GM12878 (cell line): ENCODE measurements around the gene SLIRP. TPM values are rescaled to one million over a fixed set of nuclear protein-coding genes. Genes with fewer than 3 reads are reported as not detected.

Source experiments
- BACH1 ChIP-seq: fragments of 450-650 bp; IDR thresholded peaks from 2 replicates; pipeline ENCODE4 v1.6.1; 2017; ENCODE audit warnings: mild to moderate bottlenecking, borderline replicate concordance
- BMI1 ChIP-seq: fragments of 450-650 bp; IDR thresholded peaks from 2 replicates; pipeline ENCODE4 v1.6.1; 2016; ENCODE audit warnings: mild to moderate bottlenecking, moderate library complexity, borderline replicate concordance
- CEBPB ChIP-seq, 2 experiments: fragments of 150-350 bp in 1 of 2; IDR thresholded peaks; 2 replicates each; pipeline ENCODE4 v1.6.1; 2012 to 2014; ENCODE audit warnings: low read depth in 2 of 2, low read length in 2 of 2, borderline replicate concordance in 1 of 2, inconsistent platforms in 1 of 2
- KDM1A ChIP-seq: fragments of 200-600 bp; sonication (generic); IDR thresholded peaks from 2 replicates; pipeline ENCODE4 v1.6.1; 2016; ENCODE audit warnings: borderline replicate concordance
- POLR2AphosphoS2 ChIP-seq: IDR thresholded peaks from 2 replicates; pipeline ENCODE4 v1.6.1; 2011; ENCODE audit warnings: low read depth, mild to moderate bottlenecking, low read length, improper control_type of control experiment, moderate library complexity
- TBL1XR1 ChIP-seq: IDR thresholded peaks from 2 replicates; pipeline ENCODE4 v1.6.1; 2012; ENCODE audit warnings: low read depth, low read length, improper control_type of control experiment
- ZNF207 ChIP-seq: fragments of 450-650 bp; IDR thresholded peaks from 2 replicates; pipeline ENCODE4 v1.6.1; 2014; ENCODE audit warnings: antibody characterized with exemption, mild to moderate bottlenecking, borderline replicate concordance
- ZNF384 ChIP-seq: IDR thresholded peaks from 2 replicates; pipeline ENCODE4 v1.6.1; 2012; ENCODE audit warnings: low read depth, mild to moderate bottlenecking, low read length, improper control_type of control experiment, borderline replicate concordance
- ZSCAN29 ChIP-seq: fragments of 450-650 bp; IDR thresholded peaks from 2 replicates; pipeline ENCODE4 v1.6.1; 2017; ENCODE audit warnings: mild to moderate bottlenecking, moderate library complexity
- polyA plus RNA-seq, 11 experiments: library from polyadenylated mRNA; depleted of rRNA in 4 of 11; unstranded in 6 of 11; stranded (reverse) in 5 of 11; fragments of >200 nt; fragmentation: Nextera tagmentation in 4 of 11; fragmentation: Illumina TruSeq in 1 of 11; extraction: Ambion mirVana in 4 of 11; extraction: Trizol in 1 of 11; gene quantifications; 1 replicate in 1 of 11; 2 replicates in 10 of 11; pipeline versions ENCODE4 v1.2.1 to v1.2.3, GENCODE V29; 2011 to 2016; ENCODE audit warnings: inconsistent platforms in 2 of 11, missing spikeins in 2 of 11, low read depth in 1 of 11
- total RNA-seq, 4 experiments: library from RNA; depleted of rRNA in 3 of 4; stranded (reverse); fragments of >200 nt in 3 of 4; fragmentation: Illumina TruSeq in 1 of 4; extraction: Trizol in 1 of 4; gene quantifications; 2 replicates each; pipeline versions ENCODE4 v1.2.1 to v1.2.3, GENCODE V29; 2013 to 2021
- TF ChIP-seq, protein P1 (sequence below): IDR thresholded peaks from 2 replicates; pipeline ENCODE4 v1.6.1; 2012; ENCODE audit warnings: improper control_type of control experiment, low read depth, low read length; ENCODE audit not compliant: insufficient replicate concordance
- TF ChIP-seq, protein P2 (sequence below): fragments of 450-650 bp; formaldehyde crosslinking; IDR thresholded peaks from 2 replicates; pipeline ENCODE4 v1.4.0; 2022; ENCODE audit warnings: mild to moderate bottlenecking, moderate library complexity
- TF ChIP-seq, protein P3 (sequence below): fragments of 450-650 bp; IDR thresholded peaks from 2 replicates; pipeline ENCODE4 v1.6.1; 2017; ENCODE audit warnings: mild to moderate bottlenecking, moderate library complexity
- TF ChIP-seq, protein P4 (sequence below), 3 experiments: IDR thresholded peaks in 2 of 3; conservative IDR thresholded peaks in 1 of 3; 2 replicates each; pipeline ENCODE4 v1.5.1; 2011; ENCODE audit warnings: low read depth in 3 of 3, low read length in 3 of 3, mild to moderate bottlenecking in 3 of 3, control low read depth in 2 of 3, moderate library complexity in 2 of 3, inconsistent platforms in 1 of 3, mixed read lengths in 1 of 3; ENCODE audit not compliant: control insufficient read depth in 2 of 3, insufficient read depth in 1 of 3; ENCODE audit errors: extremely low read depth in 1 of 3

SLIRP gene
- total and polyA plus RNA-seq, 10 of the 15 experiments (the other 5 are each of a cell fraction or from before 2014, with no cell fraction given), result 196 to 1,510 (median 596) TPM

DNA sequence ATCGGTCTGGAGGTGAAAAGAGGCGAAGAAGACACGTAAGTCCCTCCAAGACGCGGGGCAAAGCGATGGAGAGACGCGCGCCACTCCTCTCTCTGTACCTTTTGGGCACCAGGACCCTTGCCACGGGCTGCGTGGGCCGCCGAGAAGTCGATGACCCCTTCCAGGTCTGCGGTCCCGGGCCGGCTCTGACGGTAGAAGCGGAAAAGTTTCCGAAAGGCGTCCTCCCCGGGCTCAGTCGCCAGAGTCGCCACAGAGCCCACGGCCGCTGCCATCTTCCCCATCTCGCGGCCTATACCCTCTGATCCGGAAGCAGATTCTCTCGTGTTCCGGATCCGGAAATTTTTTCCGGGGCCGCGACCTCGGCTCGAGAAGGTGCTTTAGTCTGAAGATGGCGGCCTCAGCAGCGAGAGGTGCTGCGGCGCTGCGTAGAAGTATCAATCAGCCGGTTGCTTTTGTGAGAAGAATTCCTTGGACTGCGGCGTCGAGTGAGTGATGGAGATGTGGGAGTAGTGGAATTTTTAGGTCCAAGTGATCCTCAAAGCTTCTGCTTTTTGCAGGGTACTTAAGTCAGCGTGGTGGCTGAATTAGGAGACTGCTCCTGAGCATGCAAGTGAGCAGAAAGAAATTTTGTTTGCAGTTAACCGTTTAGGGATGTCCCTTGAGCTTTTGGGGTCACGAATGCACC, at the start of gene SLIRP, which contains the start of gene ALKBH1 (continued):
- TF ChIP-seq CEBPB (IDR thresholded peaks at IDR 0.05; ENCODE audit: borderline replicate concordance in 1 of 2, low read depth in 2 of 2, low read length in 2 of 2) (no peak), BACH1 (0 out of 2 replicates have a peak, but pooled peaks have one; percentile 16), BMI1 (no peak), ZSCAN29 (no peak), POLR2AphosphoS2 (peak; percentile 91), TBL1XR1 (peak; percentile 97), KDM1A (no peak), ZNF207 (peak; percentile 36; the same call in 1 of the 2 replicates), ZNF384 (no peak; the same call in 1 of the 2 replicates)
- TF ChIP-seq, protein P1, sequence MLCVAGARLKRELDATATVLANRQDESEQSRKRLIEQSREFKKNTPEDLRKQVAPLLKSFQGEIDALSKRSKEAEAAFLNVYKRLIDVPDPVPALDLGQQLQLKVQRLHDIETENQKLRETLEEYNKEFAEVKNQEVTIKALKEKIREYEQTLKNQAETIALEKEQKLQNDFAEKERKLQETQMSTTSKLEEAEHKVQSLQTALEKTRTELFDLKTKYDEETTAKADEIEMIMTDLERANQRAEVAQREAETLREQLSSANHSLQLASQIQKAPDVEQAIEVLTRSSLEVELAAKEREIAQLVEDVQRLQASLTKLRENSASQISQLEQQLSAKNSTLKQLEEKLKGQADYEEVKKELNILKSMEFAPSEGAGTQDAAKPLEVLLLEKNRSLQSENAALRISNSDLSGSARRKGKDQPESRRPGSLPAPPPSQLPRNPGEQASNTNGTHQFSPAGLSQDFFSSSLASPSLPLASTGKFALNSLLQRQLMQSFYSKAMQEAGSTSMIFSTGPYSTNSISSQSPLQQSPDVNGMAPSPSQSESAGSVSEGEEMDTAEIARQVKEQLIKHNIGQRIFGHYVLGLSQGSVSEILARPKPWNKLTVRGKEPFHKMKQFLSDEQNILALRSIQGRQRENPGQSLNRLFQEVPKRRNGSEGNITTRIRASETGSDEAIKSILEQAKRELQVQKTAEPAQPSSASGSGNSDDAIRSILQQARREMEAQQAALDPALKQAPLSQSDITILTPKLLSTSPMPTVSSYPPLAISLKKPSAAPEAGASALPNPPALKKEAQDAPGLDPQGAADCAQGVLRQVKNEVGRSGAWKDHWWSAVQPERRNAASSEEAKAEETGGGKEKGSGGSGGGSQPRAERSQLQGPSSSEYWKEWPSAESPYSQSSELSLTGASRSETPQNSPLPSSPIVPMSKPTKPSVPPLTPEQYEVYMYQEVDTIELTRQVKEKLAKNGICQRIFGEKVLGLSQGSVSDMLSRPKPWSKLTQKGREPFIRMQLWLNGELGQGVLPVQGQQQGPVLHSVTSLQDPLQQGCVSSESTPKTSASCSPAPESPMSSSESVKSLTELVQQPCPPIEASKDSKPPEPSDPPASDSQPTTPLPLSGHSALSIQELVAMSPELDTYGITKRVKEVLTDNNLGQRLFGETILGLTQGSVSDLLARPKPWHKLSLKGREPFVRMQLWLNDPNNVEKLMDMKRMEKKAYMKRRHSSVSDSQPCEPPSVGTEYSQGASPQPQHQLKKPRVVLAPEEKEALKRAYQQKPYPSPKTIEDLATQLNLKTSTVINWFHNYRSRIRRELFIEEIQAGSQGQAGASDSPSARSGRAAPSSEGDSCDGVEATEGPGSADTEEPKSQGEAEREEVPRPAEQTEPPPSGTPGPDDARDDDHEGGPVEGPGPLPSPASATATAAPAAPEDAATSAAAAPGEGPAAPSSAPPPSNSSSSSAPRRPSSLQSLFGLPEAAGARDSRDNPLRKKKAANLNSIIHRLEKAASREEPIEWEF, result no peak
- TF ChIP-seq, protein P2, sequence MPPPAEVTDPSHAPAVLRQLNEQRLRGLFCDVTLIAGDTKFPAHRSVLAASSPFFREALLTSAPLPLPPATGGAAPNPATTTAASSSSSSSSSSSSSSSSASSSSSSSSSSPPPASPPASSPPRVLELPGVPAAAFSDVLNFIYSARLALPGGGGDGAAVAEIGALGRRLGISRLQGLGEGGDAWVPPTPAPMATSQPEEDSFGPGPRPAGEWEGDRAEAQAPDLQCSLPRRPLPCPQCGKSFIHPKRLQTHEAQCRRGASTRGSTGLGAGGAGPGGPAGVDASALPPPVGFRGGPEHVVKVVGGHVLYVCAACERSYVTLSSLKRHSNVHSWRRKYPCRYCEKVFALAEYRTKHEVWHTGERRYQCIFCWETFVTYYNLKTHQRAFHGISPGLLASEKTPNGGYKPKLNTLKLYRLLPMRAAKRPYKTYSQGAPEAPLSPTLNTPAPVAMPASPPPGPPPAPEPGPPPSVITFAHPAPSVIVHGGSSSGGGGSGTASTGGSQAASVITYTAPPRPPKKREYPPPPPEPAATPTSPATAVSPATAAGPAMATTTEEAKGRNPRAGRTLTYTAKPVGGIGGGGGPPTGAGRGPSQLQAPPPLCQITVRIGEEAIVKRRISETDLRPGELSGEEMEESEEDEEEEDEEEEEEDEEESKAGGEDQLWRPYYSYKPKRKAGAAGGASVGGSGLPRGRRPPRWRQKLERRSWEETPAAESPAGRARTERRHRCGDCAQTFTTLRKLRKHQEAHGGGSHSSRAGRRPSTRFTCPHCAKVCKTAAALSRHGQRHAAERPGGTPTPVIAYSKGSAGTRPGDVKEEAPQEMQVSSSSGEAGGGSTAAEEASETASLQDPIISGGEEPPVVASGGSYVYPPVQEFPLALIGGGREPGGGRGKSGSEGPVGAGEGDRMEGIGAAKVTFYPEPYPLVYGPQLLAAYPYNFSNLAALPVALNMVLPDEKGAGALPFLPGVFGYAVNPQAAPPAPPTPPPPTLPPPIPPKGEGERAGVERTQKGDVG, result no peak
- TF ChIP-seq, protein P3, sequence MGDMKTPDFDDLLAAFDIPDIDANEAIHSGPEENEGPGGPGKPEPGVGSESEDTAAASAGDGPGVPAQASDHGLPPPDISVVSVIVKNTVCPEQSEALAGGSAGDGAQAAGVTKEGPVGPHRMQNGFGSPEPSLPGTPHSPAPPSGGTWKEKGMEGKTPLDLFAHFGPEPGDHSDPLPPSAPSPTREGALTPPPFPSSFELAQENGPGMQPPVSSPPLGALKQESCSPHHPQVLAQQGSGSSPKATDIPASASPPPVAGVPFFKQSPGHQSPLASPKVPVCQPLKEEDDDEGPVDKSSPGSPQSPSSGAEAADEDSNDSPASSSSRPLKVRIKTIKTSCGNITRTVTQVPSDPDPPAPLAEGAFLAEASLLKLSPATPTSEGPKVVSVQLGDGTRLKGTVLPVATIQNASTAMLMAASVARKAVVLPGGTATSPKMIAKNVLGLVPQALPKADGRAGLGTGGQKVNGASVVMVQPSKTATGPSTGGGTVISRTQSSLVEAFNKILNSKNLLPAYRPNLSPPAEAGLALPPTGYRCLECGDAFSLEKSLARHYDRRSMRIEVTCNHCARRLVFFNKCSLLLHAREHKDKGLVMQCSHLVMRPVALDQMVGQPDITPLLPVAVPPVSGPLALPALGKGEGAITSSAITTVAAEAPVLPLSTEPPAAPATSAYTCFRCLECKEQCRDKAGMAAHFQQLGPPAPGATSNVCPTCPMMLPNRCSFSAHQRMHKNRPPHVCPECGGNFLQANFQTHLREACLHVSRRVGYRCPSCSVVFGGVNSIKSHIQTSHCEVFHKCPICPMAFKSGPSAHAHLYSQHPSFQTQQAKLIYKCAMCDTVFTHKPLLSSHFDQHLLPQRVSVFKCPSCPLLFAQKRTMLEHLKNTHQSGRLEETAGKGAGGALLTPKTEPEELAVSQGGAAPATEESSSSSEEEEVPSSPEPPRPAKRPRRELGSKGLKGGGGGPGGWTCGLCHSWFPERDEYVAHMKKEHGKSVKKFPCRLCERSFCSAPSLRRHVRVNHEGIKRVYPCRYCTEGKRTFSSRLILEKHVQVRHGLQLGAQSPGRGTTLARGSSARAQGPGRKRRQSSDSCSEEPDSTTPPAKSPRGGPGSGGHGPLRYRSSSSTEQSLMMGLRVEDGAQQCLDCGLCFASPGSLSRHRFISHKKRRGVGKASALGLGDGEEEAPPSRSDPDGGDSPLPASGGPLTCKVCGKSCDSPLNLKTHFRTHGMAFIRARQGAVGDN, result peak; percentile 74
- TF ChIP-seq, protein P4, sequence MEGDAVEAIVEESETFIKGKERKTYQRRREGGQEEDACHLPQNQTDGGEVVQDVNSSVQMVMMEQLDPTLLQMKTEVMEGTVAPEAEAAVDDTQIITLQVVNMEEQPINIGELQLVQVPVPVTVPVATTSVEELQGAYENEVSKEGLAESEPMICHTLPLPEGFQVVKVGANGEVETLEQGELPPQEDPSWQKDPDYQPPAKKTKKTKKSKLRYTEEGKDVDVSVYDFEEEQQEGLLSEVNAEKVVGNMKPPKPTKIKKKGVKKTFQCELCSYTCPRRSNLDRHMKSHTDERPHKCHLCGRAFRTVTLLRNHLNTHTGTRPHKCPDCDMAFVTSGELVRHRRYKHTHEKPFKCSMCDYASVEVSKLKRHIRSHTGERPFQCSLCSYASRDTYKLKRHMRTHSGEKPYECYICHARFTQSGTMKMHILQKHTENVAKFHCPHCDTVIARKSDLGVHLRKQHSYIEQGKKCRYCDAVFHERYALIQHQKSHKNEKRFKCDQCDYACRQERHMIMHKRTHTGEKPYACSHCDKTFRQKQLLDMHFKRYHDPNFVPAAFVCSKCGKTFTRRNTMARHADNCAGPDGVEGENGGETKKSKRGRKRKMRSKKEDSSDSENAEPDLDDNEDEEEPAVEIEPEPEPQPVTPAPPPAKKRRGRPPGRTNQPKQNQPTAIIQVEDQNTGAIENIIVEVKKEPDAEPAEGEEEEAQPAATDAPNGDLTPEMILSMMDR (IDR thresholded peaks at IDR 0.05 in 2 of 3, conservative IDR thresholded peaks at IDR 0.05 in 1 of 3; ENCODE audit: control insufficient read depth in 2 of 3, extremely low read depth in 1 of 3, insufficient read depth in 1 of 3, low read depth in 3 of 3, low read length in 3 of 3), result no peak
